Measurements from ENCODE around the gene AKAP7.

The AKAP7 gene

GRCh38 chr6:131159578-131159977 is 24.3 kb downstream of the AKAP7 start:
- H3F3A ChIP-seq (ENCODE audit: insufficient read depth): no peaks in the 10 kb centered on the region
- H3K9me2 ChIP-seq (replicated peaks; ENCODE audit: insufficient read depth, low read length): no peaks in the 10 kb centered on the region
- H3K36me3 ChIP-seq (ENCODE audit: low read length): no peaks in the 10 kb centered on the region
- H3K9me3 ChIP-seq (ENCODE audit: insufficient read depth, low read length): no peaks in the 10 kb centered on the region
- H3K9ac ChIP-seq (ENCODE audit: low read length): no peak overlapping the region
- H2AFZ ChIP-seq (ENCODE audit: low read depth, low read length, severe bottlenecking): no peak overlapping the region
- no peaks in the 10 kb centered on the region for H3K79me2 ChIP-seq (ENCODE audit: insufficient read depth, low read length)
- no peak overlapping the region for H3K4me2 ChIP-seq (ENCODE audit: low read depth, low read length, poor library complexity, severe bottlenecking)
- TF ChIP-seq EZH2phosphoT487 (conservative IDR thresholded peaks at IDR 0.05; ENCODE audit: low read length) (no peak), CTCF (IDR thresholded peaks at IDR 0.05; ENCODE audit: insufficient read depth, low read length, poor library complexity, severe bottlenecking) (no peak)
- H3K27ac ChIP-seq (ENCODE audit: low read depth, low read length): no peak overlapping the region
- H3K27me3 ChIP-seq (ENCODE audit: low read length): no peaks in the 10 kb centered on the region
- no peaks in the 10 kb centered on the region for H4K20me1 ChIP-seq (ENCODE audit: low read depth, low read length)
- H3K4me3 ChIP-seq (ENCODE audit: insufficient read depth, low read length, poor library complexity, severe bottlenecking): no peak overlapping the region

- Histone ChIP-seq H3K4me3 (ENCODE audit: insufficient read depth, low read length, poor library complexity, severe bottlenecking) (no peak overlapping the region), H3F3A (ENCODE audit: insufficient read depth) (no peaks in the 10 kb centered on the region), H4K20me1 (ENCODE audit: low read depth, low read length) (no peaks in the 10 kb centered on the region), H3K9me2 (replicated peaks; ENCODE audit: insufficient read depth, low read length) (no peaks in the 10 kb centered on the region), H3K4me2 (ENCODE audit: low read depth, low read length, poor library complexity, severe bottlenecking) (no peak overlapping the region), H3K9ac (ENCODE audit: low read length) (no peak overlapping the region), H3K27me3 (ENCODE audit: low read length) (no peaks in the 10 kb centered on the region), H3K79me2 (ENCODE audit: insufficient read depth, low read length) (no peaks in the 10 kb centered on the region), H3K9me3 (ENCODE audit: insufficient read depth, low read length) (no peaks in the 10 kb centered on the region), H2AFZ (ENCODE audit: low read depth, low read length, severe bottlenecking) (no peak overlapping the region), H3K27ac (ENCODE audit: low read depth, low read length) (no peak overlapping the region), H3K36me3 (ENCODE audit: low read length) (no peaks in the 10 kb centered on the region)
- TF ChIP-seq CTCF (IDR thresholded peaks at IDR 0.05; ENCODE audit: insufficient read depth, low read length, poor library complexity, severe bottlenecking): no peak
- TF ChIP-seq EZH2phosphoT487 (conservative IDR thresholded peaks at IDR 0.05; ENCODE audit: low read length): no peak
Measured at GRCh38 chr6:131160254-131160758, 25.0 kb downstream of the AKAP7 start.

GRCh38 chr6:131161987-131162386 is 26.7 kb downstream of the AKAP7 start:
- no peak overlapping the region for H3K4me3 ChIP-seq (ENCODE audit: insufficient read depth, low read length, poor library complexity, severe bottlenecking)
- no peaks in the 10 kb centered on the region for H3F3A ChIP-seq (ENCODE audit: insufficient read depth)
- no peaks in the 10 kb centered on the region for H3K9me2 ChIP-seq (replicated peaks; ENCODE audit: insufficient read depth, low read length)
- H3K27ac ChIP-seq (ENCODE audit: low read depth, low read length): no peak overlapping the region
- H3K4me2 ChIP-seq (ENCODE audit: low read depth, low read length, poor library complexity, severe bottlenecking): no peak overlapping the region
- no peaks in the 10 kb centered on the region for H3K79me2 ChIP-seq (ENCODE audit: insufficient read depth, low read length)
- no peaks in the 10 kb centered on the region for H3K36me3 ChIP-seq (ENCODE audit: low read length)
- no peaks in the 10 kb centered on the region for H3K27me3 ChIP-seq (ENCODE audit: low read length)
- no peaks in the 10 kb centered on the region for H4K20me1 ChIP-seq (ENCODE audit: low read depth, low read length)
- H3K9ac ChIP-seq (ENCODE audit: low read length): no peak overlapping the region
- no peaks in the 10 kb centered on the region for H3K9me3 ChIP-seq (ENCODE audit: insufficient read depth, low read length)
- no peak overlapping the region for H2AFZ ChIP-seq (ENCODE audit: low read depth, low read length, severe bottlenecking)
- no peak for TF ChIP-seq CTCF (IDR thresholded peaks at IDR 0.05; ENCODE audit: insufficient read depth, low read length, poor library complexity, severe bottlenecking)
- TF ChIP-seq EZH2phosphoT487 (conservative IDR thresholded peaks at IDR 0.05; ENCODE audit: low read length): no peak

Data from SU-DHL-6 (cell line).